Hepatocyte (in vitro differentiated cells): Measurements from ENCODE around the gene HSPBP1. TPM values are rescaled to one million over a fixed set of nuclear protein-coding genes. Genes with fewer than 3 reads are reported as not detected.

ENCODE experiments used
- DNase-seq: peaks from one replicate; pipeline ENCODE4 v3.0.0-alpha.2; 2016; ENCODE audit warnings: low spot score
- H2AFZ ChIP-seq: fragments of 200-600 bp; sonication (generic); 2 replicates; pipeline ENCODE4 v1.6.0; 2016; ENCODE audit warnings: antibody characterized with exemption, mild to moderate bottlenecking
- H3K27ac ChIP-seq: fragments of 200-600 bp; sonication (generic); 2 replicates; pipeline ENCODE4 v1.5.1; 2016; ENCODE audit warnings: mild to moderate bottlenecking
- H3K27me3 ChIP-seq: fragments of 200-600 bp; sonication (generic); 2 replicates; pipeline ENCODE4 v1.6.1; 2016
- H3K36me3 ChIP-seq: fragments of 200-600 bp; sonication (generic); replicated peaks from 2 replicates; pipeline ENCODE4 v1.5.1; 2016; ENCODE audit warnings: low read depth; ENCODE audit not compliant: insufficient read depth
- H3K4me1 ChIP-seq: fragments of 200-600 bp; sonication (generic); 2 replicates; pipeline ENCODE4 v1.5.1; 2016; ENCODE audit warnings: mild to moderate bottlenecking, moderate library complexity; ENCODE audit not compliant: insufficient read depth
- H3K4me2 ChIP-seq: fragments of 200-600 bp; sonication (generic); 2 replicates; pipeline ENCODE4 v1.6.0; 2016
- H3K4me3 ChIP-seq: fragments of 200-600 bp; sonication (generic); 2 replicates; pipeline ENCODE4 v1.5.1; 2016; ENCODE audit warnings: mild to moderate bottlenecking
- H3K79me2 ChIP-seq: fragments of 200-600 bp; sonication (generic); 2 replicates; pipeline ENCODE4 v1.6.0; 2017; ENCODE audit warnings: mild to moderate bottlenecking
- H3K9me2 ChIP-seq: fragments of 200-600 bp; sonication (generic); replicated peaks from 2 replicates; pipeline ENCODE4 v1.6.0; 2017; ENCODE audit warnings: mild to moderate bottlenecking; ENCODE audit not compliant: insufficient read depth
- H3K9me3 ChIP-seq: fragments of 200-600 bp; sonication (generic); 2 replicates; pipeline ENCODE4 v1.5.1; 2016; ENCODE audit warnings: low read depth, mild to moderate bottlenecking
- H4K20me1 ChIP-seq: fragments of 200-600 bp; sonication (generic); 2 replicates; pipeline ENCODE4 v1.6.0; 2016; ENCODE audit warnings: mild to moderate bottlenecking; ENCODE audit not compliant: insufficient read depth, poor library complexity, severe bottlenecking
- EZH2 ChIP-seq: fragments of 200-600 bp; sonication (generic); IDR thresholded peaks from 2 replicates; pipeline ENCODE4 v1.6.1; 2016; ENCODE audit warnings: antibody characterized with exemption, mild to moderate bottlenecking, borderline replicate concordance
- EZH2phosphoT487 ChIP-seq: fragments of 200-600 bp; sonication (generic); IDR thresholded peaks from one replicate; pipeline ENCODE4 v1.6.1; 2018; ENCODE audit warnings: antibody characterized with exemption, mild to moderate bottlenecking, low read depth, moderate library complexity; ENCODE audit not compliant: unreplicated experiment, severe bottlenecking
- WGBS: methylation state at CpG from one replicate; pipeline ENCODE4 v1.1.6; 2016; ENCODE audit warnings: low lambda C conversion rate; ENCODE audit errors: missing lambda C conversion rate; 5-methylcytosine and 5-hydroxymethylcytosine counted together
- polyA plus RNA-seq: library from polyadenylated mRNA; unstranded; fragments of >200 nt; fragmentation: Nextera tagmentation; extraction: Ambion mirVana; gene quantifications from 2 replicates; pipeline ENCODE4 v1.2.1, GENCODE V29; 2016
- total RNA-seq: library from RNA; depleted of rRNA; stranded (reverse); fragments of >200 nt; gene quantifications from 2 replicates; pipeline ENCODE4 v1.2.3, GENCODE V29; 2014
- TF ChIP-seq, protein P1 (sequence below): fragments of 200-600 bp; sonication (generic); IDR thresholded peaks from 2 replicates; pipeline ENCODE4 v1.5.1; 2016; ENCODE audit warnings: antibody characterized with exemption, mild to moderate bottlenecking; ENCODE audit not compliant: poor library complexity

Gene HSPBP1
- total and polyA plus RNA-seq, 2 experiments from 2014 or later: 31.5 to 52.2 TPM

DNA sequence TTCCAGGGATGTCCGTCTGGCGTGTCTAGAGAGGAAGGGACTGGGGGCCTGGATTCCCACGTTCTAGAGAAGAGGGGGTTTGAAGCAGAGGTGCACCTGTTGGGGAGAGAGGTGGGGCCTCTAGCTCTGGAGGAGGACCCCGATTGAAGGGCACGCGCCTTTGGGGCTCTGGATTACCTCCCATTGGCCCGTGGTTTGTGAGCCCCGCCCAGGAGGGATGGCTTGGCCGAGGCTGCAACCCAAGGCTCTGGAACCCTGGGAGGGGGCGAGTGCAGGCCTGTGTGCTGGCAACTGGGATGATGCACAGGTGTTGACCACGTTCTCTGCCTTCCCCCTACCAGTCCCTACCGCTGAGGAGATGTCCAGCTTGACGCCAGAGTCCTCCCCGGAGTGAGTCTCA, 25.1 kb upstream of the HSPBP1 start:
- no peak overlapping the region for H3K4me2 ChIP-seq
- H3K9me3 ChIP-seq: no peaks in the 10 kb centered on the region
- no peaks in the 10 kb centered on the region for H3K4me1 ChIP-seq
- H3K36me3 ChIP-seq: no peaks in the 10 kb centered on the region
- no peak overlapping the region for H2AFZ ChIP-seq
- WGBS: 93% methylated on average over 13 of the region's 14 CpGs
- DNase-seq: no peak
- no peak overlapping the region for H3K27ac ChIP-seq
- H3K27me3 ChIP-seq: no peaks in the 10 kb centered on the region
- H3K79me2 ChIP-seq: no peaks in the 10 kb centered on the region
- no peak overlapping the region for H3K4me3 ChIP-seq
- no peaks in the 10 kb centered on the region for H4K20me1 ChIP-seq
- H3K9me2 ChIP-seq: no peaks in the 10 kb centered on the region
- TF ChIP-seq, protein P1, sequence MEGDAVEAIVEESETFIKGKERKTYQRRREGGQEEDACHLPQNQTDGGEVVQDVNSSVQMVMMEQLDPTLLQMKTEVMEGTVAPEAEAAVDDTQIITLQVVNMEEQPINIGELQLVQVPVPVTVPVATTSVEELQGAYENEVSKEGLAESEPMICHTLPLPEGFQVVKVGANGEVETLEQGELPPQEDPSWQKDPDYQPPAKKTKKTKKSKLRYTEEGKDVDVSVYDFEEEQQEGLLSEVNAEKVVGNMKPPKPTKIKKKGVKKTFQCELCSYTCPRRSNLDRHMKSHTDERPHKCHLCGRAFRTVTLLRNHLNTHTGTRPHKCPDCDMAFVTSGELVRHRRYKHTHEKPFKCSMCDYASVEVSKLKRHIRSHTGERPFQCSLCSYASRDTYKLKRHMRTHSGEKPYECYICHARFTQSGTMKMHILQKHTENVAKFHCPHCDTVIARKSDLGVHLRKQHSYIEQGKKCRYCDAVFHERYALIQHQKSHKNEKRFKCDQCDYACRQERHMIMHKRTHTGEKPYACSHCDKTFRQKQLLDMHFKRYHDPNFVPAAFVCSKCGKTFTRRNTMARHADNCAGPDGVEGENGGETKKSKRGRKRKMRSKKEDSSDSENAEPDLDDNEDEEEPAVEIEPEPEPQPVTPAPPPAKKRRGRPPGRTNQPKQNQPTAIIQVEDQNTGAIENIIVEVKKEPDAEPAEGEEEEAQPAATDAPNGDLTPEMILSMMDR: no peak
- TF ChIP-seq EZH2phosphoT487 (no peak), EZH2 (no peak)

DNA sequence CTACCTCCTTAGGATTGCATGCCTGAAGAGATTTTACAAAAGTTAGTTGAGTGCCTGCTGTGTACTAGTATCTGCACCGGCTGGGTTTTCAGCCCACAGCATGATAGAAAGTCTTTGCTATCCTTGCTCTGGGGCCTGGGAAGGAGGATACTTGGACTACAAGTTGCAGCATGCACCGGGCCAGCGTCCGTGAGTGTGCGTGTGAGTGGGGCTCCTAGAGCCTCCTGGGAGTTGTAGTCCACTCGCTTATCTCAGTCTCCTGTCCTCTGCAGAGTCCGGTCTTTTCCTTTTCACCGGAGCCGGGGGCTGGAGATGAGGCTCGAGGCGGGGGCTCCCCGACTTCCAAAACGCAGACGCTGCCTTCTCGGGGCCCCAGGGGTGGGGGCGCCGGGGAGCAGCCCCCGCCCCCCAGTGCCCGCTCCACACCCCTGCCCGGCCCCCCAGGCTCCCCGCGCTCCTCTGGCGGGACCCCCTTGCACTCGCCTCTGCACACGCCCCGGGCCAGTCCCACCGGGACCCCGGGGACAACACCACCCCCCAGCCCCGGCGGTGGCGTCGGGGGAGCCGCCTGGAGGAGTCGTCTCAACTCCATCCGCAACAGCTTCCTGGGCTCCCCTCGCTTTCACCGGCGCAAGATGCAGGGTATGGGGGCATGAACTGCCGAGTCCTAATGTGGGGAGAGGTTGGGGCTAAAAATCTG, 24.5 kb upstream of the HSPBP1 start:
- TF ChIP-seq EZH2 (no peak), EZH2phosphoT487 (no peak)
- TF ChIP-seq, protein P1: no peak
- DNase-seq: peak; percentile 44
- H3K4me2 ChIP-seq: no peak overlapping the region
- H3K27me3 ChIP-seq: no peaks in the 10 kb centered on the region
- H2AFZ ChIP-seq: no peak overlapping the region
- H3K4me1 ChIP-seq: no peaks in the 10 kb centered on the region
- H3K9me2 ChIP-seq: no peaks in the 10 kb centered on the region
- no peak overlapping the region for H3K27ac ChIP-seq
- no peak overlapping the region for H3K4me3 ChIP-seq
- no peaks in the 10 kb centered on the region for H3K9me3 ChIP-seq
- H3K36me3 ChIP-seq: no peaks in the 10 kb centered on the region
- H4K20me1 ChIP-seq: no peaks in the 10 kb centered on the region
- 94% methylated on average over 19 of the region's 39 CpGs for WGBS
- no peaks in the 10 kb centered on the region for H3K79me2 ChIP-seq

DNA sequence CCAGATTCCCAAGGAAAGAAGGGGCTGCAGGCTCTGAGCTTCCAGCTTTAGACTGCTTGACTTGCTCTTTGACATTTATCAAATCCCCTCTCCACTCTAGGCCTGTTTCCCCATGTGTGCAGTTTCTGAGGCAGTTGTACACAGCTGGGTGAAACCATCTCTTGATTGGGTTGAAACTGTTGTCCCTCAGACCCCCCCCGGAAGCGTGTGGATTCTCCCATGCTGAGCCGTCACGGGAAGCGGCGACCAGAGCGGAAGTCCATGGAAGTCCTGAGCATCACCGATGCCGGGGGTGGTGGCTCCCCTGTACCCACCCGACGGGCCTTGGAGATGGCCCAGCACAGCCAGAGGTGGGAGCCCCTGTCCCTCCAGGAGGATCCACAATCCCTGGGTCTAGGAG, 23.6 kb upstream of the HSPBP1 start:
- 97% methylated on average over 11 of the region's 11 CpGs for WGBS

DNA sequence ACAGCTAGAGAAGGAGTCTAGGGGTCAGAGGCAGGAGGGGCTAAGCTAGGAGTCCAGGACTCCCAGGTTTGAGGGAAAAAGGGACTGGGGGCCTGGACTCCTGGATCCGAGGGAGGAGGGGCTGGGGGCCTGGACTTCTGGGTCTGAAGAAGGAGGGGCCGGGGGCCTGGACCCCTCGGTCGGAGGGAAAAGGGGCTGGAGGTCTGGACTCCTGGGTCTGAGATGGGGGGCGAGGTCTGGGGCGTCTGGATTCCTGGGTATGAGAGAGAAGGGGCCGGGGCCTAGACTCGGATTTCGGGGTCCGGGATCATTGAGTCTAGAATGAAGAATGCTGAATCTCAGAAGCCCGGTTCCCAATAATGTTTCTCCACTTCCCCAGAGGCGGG, 22.4 kb upstream of the HSPBP1 start:
- Histone ChIP-seq H3K27me3 (no peaks in the 10 kb centered on the region), H3K4me2 (peak overlapping the region; percentile 83), H3K4me3 (no peak overlapping the region), H3K27ac (no peak overlapping the region), H3K9me3 (no peaks in the 10 kb centered on the region), H3K79me2 (no peaks in the 10 kb centered on the region), H3K9me2 (no peaks in the 10 kb centered on the region), H3K4me1 (no peaks in the 10 kb centered on the region), H2AFZ (no peak overlapping the region), H3K36me3 (no peaks in the 10 kb centered on the region), H4K20me1 (no peaks in the 10 kb centered on the region)
- no peak for DNase-seq
- 100% methylated on average over 4 of the region's 12 CpGs for WGBS
- TF ChIP-seq EZH2phosphoT487 (no peak), EZH2 (no peak)
- TF ChIP-seq, protein P1: no peak

More for the DNA sequence above, 23.6 kb upstream of the HSPBP1 start:
- H4K20me1 ChIP-seq: no peaks in the 10 kb centered on the region
- no peak overlapping the region for H3K27ac ChIP-seq
- no peak for TF ChIP-seq EZH2
- no peaks in the 10 kb centered on the region for H3K9me3 ChIP-seq
- H2AFZ ChIP-seq: no peak overlapping the region
- no peaks in the 10 kb centered on the region for H3K27me3 ChIP-seq
- H3K4me2 ChIP-seq: no peak overlapping the region
- H3K36me3 ChIP-seq: no peaks in the 10 kb centered on the region
- H3K79me2 ChIP-seq: no peaks in the 10 kb centered on the region
- H3K4me3 ChIP-seq: no peak overlapping the region
- no peaks in the 10 kb centered on the region for H3K9me2 ChIP-seq
- H3K4me1 ChIP-seq: no peaks in the 10 kb centered on the region
- DNase-seq: no peak
